CD4-positive, alpha-beta T cell (primary cell): ENCODE measurements around the gene FRMPD1. TPM values are rescaled to one million over a fixed set of nuclear protein-coding genes. Genes with fewer than 3 reads are reported as not detected.

Source experiments
- ATAC-seq: fragments of 200-7000 bp; cut with Tn5 transposase; one replicate; pipeline ENCODE4 v1.10.0; 2022; ENCODE audit warnings: mild to moderate bottlenecking; ENCODE audit not compliant: poor library complexity
- CTCF ChIA-PET: fragments of 350-600 bp; sonication (Branson Sonifier 250); formaldehyde crosslinking; loops from one replicate; lab custom pipeline; 2021; ENCODE audit warnings: antibody characterized with exemption, inconsistent platforms; lab: Charles Lee
- POLR2A ChIA-PET: fragments of 350-600 bp; sonication (Branson Sonifier 250); formaldehyde crosslinking; loops from one replicate; lab custom pipeline; 2021; ENCODE audit warnings: antibody characterized with exemption, inconsistent platforms; lab: Charles Lee
- DNase-seq, 14 experiments: peaks; one replicate each; pipeline ENCODE4 v3.0.0-alpha.2; 2013 to 2020; ENCODE audit warnings: mixed read lengths in 2 of 14
- H3K27ac ChIP-seq, 2 donors: one replicate each; pipeline versions ENCODE4 v1.5.1 to v1.7.0; 2013; ENCODE audit warnings: low read length in 2 of 2, low read depth in 1 of 2, mild to moderate bottlenecking in 1 of 2
- H3K27me3 ChIP-seq, 2 experiments: 1 replicate in 1 of 2; 2 replicates in 1 of 2; pipeline versions ENCODE4 v1.6.1 to v1.7.0; 2013; ENCODE audit warnings: low read length in 2 of 2, control low read depth in 1 of 2, mild to moderate bottlenecking in 1 of 2, moderate library complexity in 1 of 2; ENCODE audit not compliant: insufficient read depth in 2 of 2, control insufficient read depth in 1 of 2
- H3K36me3 ChIP-seq: one replicate; pipeline ENCODE4 v1.6.1; 2013; ENCODE audit warnings: low read length, control low read depth; ENCODE audit not compliant: insufficient read depth
- H3K4me1 ChIP-seq: one replicate; pipeline ENCODE4 v1.6.1; 2013; ENCODE audit warnings: low read length, control low read depth; ENCODE audit not compliant: insufficient read depth
- H3K4me3 ChIP-seq: one replicate; pipeline ENCODE4 v1.5.1; 2013; ENCODE audit warnings: mild to moderate bottlenecking, low read length, moderate library complexity
- H3K9me3 ChIP-seq, 2 experiments: 1 replicate in 1 of 2; 2 replicates in 1 of 2; pipeline versions ENCODE4 v1.6.1 to v1.7.0; 2013; ENCODE audit warnings: low read length in 2 of 2, mild to moderate bottlenecking in 2 of 2, control low read depth in 1 of 2, moderate library complexity in 1 of 2; ENCODE audit not compliant: control insufficient read depth in 1 of 2, insufficient read depth in 1 of 2
- H3K27ac Mint-ChIP-seq: one replicate; pipeline ENCODE4 v1.8.0; 2020; ENCODE audit warnings: mixed read lengths
- H3K27me3 Mint-ChIP-seq: one replicate; pipeline ENCODE4 v1.8.0; 2021; ENCODE audit warnings: mixed read lengths
- H3K36me3 Mint-ChIP-seq: one replicate; pipeline ENCODE4 v1.8.0; 2021; ENCODE audit warnings: low read depth, mixed read lengths
- H3K4me1 Mint-ChIP-seq: one replicate; pipeline ENCODE4 v1.8.0; 2021; ENCODE audit warnings: low read depth, mixed read lengths
- H3K4me3 Mint-ChIP-seq: one replicate; pipeline ENCODE4 v1.8.0; 2020; ENCODE audit warnings: mild to moderate bottlenecking, mixed read lengths
- H3K9me3 Mint-ChIP-seq: one replicate; pipeline ENCODE4 v1.8.0; 2020; ENCODE audit warnings: mixed read lengths
- intact Hi-C, 2 experiments: fragments of 100-400 bp; cut with DNase I in 1 of 2; cut with micrococcal nuclease in 1 of 2; formaldehyde crosslinking; loops; one replicate each; pipeline versions ENCODE4 v1.15.1 to v1.9.0; 2023 to 2025; cut with DNase I, micrococcal nuclease
- total RNA-seq, 174 experiments: library from RNA in 2 of 174; stranded (reverse) in 2 of 174; gene quantifications; one replicate each; pipeline ENCODE4 v1.2.3 and lab custom pipeline; 2021 to 2026
- TF ChIP-seq, protein P1 (sequence below): fragments of 200-600 bp; IDR thresholded peaks from one replicate; pipeline ENCODE4 v1.8.0; 2022; ENCODE audit warnings: antibody characterized with exemption, mild to moderate bottlenecking

The FRMPD1 gene
- total RNA-seq, 2 experiments from 2014 or later: not detected

DNA sequence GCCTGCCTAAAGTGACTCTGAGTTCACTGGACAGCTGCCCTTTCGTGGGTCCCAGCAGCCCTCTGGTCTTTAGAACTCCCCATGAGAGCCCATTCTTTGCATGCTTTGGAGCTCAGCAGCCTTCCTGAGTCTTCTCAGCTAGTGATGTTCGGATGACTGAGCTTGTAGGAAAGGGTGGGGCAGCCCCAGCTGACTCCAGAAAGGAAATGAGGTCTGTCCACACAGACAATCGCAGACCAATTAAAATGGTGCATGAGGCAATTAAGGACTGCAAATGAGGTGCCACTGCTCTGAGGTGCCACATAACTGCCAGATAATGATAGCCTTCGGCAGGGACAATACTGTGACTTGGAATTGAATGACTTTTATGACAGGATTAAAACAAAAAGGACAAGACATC is 32.9 kb upstream of the FRMPD1 start:
- TF ChIP-seq, protein P1, sequence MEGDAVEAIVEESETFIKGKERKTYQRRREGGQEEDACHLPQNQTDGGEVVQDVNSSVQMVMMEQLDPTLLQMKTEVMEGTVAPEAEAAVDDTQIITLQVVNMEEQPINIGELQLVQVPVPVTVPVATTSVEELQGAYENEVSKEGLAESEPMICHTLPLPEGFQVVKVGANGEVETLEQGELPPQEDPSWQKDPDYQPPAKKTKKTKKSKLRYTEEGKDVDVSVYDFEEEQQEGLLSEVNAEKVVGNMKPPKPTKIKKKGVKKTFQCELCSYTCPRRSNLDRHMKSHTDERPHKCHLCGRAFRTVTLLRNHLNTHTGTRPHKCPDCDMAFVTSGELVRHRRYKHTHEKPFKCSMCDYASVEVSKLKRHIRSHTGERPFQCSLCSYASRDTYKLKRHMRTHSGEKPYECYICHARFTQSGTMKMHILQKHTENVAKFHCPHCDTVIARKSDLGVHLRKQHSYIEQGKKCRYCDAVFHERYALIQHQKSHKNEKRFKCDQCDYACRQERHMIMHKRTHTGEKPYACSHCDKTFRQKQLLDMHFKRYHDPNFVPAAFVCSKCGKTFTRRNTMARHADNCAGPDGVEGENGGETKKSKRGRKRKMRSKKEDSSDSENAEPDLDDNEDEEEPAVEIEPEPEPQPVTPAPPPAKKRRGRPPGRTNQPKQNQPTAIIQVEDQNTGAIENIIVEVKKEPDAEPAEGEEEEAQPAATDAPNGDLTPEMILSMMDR: no peak
- DNase-seq (no peak), ATAC-seq (no peak)
- POLR2A ChIA-PET: no interaction called here
- H3K27ac Mint-ChIP-seq: no peak overlapping the region
- H3K27me3 Mint-ChIP-seq: peaks cover 13% of the 10 kb centered on the region
- CTCF ChIA-PET: no interaction called here
- Histone ChIP-seq H3K27ac (no peak overlapping the region), H3K36me3 (no peaks in the 10 kb centered on the region), H3K4me1 (peaks cover 3% of the 10 kb centered on the region), H3K4me3 (no peak overlapping the region), H3K9me3 (no peaks in the 10 kb centered on the region), H3K27me3 (no peaks in the 10 kb centered on the region)
- no peaks in the 10 kb centered on the region for H3K9me3 Mint-ChIP-seq
- H3K4me3 Mint-ChIP-seq: no peak overlapping the region
- intact Hi-C loops: loop anchor here in 1 of 2 experiments (5.0 kb wide), 1 partner anchor 51 kb away; no protein-coding TSS in a partner anchor
- H3K4me1 Mint-ChIP-seq: no peaks in the 10 kb centered on the region
- H3K36me3 Mint-ChIP-seq: no peaks in the 10 kb centered on the region

DNA sequence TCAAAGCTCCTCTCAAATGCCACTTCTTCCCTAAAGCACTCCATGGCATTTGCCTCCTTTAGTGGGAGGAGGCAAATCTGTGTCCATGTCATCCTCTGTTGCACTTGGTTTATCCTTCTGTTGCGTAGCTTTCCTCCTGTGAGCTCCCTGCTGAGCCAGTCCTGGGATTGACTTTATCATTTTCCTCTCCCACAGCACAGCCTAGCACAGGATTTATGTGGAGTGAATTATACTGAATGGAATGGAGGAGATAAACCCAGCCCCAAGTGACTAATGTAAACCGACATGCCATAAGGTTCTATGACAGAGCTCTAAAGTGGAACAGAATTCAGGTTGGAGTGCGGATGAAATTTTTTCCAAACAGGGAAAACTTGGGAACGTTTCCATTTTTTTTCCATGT is 31.9 kb upstream of the FRMPD1 start:
- Histone ChIP-seq H3K27me3 (no peaks in the 10 kb centered on the region), H3K4me1 (peaks cover 3% of the 10 kb centered on the region), H3K36me3 (no peaks in the 10 kb centered on the region), H3K9me3 (no peaks in the 10 kb centered on the region), H3K4me3 (no peak overlapping the region), H3K27ac (no peak overlapping the region)
- TF ChIP-seq, protein P1: no peak
- CTCF ChIA-PET: no interaction called here
- H3K4me3 Mint-ChIP-seq: no peak overlapping the region
- ATAC-seq (no peak), DNase-seq (no peak)
- H3K36me3 Mint-ChIP-seq: no peaks in the 10 kb centered on the region
- intact Hi-C loops: loop anchor here in 1 of 2 experiments (5.0 kb wide), 1 partner anchor 52 kb away; no protein-coding TSS in a partner anchor
- no peak overlapping the region for H3K27ac Mint-ChIP-seq
- peaks cover 10% of the 10 kb centered on the region for H3K27me3 Mint-ChIP-seq
- H3K9me3 Mint-ChIP-seq: no peaks in the 10 kb centered on the region
- no peaks in the 10 kb centered on the region for H3K4me1 Mint-ChIP-seq
- POLR2A ChIA-PET: no interaction called here

DNA sequence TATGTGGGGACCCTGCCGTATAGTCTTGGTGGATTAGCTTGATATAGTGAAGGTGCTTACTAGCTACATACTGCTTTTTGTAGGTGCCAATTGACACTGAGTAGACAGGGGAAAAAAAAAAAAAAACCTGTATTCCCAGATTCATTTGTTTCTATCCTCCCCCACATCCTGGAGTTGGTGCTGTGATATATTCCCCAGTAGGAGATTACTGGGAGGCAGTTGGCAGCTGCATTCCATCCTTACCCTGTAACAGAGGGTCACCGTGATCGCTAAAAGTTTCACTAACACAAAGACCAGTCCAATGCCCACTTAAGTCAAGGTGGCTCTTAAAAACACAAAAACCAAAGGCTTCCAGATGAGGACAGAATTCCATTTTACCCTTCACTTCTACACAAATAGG is 30.9 kb upstream of the FRMPD1 start:
- H3K4me3 Mint-ChIP-seq: no peak overlapping the region
- no peaks in the 10 kb centered on the region for H3K9me3 ChIP-seq
- ChIA-PET POLR2A (interaction anchor here (0.6 kb wide), 1 partner anchor 28 kb away, joined by 3 read pairs; no protein-coding TSS in a partner anchor), CTCF (no interaction called here)
- H3K4me1 Mint-ChIP-seq: no peaks in the 10 kb centered on the region
- H3K27me3 Mint-ChIP-seq: peaks cover 10% of the 10 kb centered on the region
- H3K36me3 Mint-ChIP-seq: no peaks in the 10 kb centered on the region
- no peak for ATAC-seq
- no peaks in the 10 kb centered on the region for H3K36me3 ChIP-seq
- peaks cover 3% of the 10 kb centered on the region for H3K4me1 ChIP-seq
- no peak overlapping the region for H3K27ac ChIP-seq
- no peaks in the 10 kb centered on the region for H3K9me3 Mint-ChIP-seq
- H3K27me3 ChIP-seq: no peaks in the 10 kb centered on the region
- H3K4me3 ChIP-seq: no peak overlapping the region
- intact Hi-C loops: loop anchor here in 1 of 2 experiments (5.0 kb wide), 1 partner anchor 53 kb away; no protein-coding TSS in a partner anchor
- H3K27ac Mint-ChIP-seq: no peak overlapping the region
- DNase-seq: no peak
- TF ChIP-seq, protein P1: no peak
